DMS114 treated with DMSO at 0.1 percent for 48 hours (cell line): Measurements from ENCODE around the gene HOXB4.

Experiments
- DNase-seq: peaks from one replicate; lab custom pipeline; 2025; ENCODE audit not compliant: unreplicated experiment; lab: John Stamatoyannopoulos, UW

Gene HOXB4

DNA sequence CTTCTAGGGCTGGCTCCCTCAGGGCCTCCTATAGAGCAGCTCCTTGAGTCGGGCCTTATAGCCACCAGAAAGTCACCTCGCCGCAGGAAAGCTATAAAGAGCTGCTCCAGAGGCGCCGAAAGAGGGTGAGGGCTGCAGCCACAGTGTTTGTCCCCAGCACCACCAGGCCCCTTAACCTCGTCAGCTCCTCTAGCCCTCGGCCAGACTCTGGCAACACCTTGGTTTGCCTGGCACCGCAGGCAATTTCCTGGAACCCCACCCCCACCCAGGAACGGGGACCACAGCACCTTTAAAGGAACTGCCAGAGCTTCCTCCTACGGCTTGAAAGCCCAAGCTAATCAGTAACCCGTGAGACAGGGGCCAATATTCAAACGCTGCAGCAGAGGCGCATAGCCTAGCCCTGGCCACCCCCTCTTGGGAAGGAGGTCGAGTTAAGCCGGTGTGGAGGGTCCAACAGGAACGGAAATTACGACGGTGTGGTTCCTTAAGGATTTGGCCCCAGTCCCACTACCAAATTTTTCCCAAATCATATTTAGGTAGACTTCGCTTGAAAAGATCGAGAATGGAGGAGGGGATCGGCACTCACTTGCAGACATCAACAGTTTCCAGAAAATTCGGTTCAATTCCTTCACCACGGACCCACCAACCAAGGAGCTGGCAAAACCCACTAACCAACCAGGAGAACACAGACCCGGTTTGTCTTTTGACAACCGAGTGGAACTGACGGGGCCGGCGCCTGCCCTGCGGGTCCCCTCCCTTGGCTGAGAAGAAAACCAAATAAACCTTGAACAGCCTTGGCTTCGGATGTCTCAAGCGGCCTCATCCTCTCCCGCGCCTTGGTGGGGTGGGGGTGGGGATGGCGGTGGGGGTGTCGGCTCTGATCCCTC, 23.6 kb upstream of the HOXB4 start:
- DNase-seq: no peak

DNA sequence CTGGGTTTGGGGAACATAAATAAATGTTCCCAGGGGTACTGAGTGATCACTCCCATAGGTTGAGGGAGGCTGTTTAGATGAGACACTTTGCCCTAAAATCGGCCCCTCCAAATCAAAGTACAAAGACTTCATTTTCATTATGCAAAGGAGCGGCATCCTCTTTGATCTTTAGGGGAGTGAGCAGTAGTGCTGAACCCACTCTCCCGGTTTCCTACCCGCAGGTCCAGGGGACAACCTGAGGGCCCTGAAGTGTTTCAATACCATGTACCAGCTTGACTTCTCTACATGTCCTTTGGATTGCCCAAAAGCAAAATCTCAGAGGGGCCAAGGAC, 23.0 kb upstream of the HOXB4 start:
- no peak for DNase-seq

- no peak for DNase-seq
These were observed 22.3 kb upstream of the HOXB4 start for GRCh38 chr17:48600244-48601098.

- no peak for DNase-seq
These were observed 21.2 kb upstream of the HOXB4 start for GRCh38 chr17:48599354-48599753.

GRCh38 chr17:48598736-48599135, 20.6 kb upstream of the HOXB4 start:
- DNase-seq: no peak

DNA sequence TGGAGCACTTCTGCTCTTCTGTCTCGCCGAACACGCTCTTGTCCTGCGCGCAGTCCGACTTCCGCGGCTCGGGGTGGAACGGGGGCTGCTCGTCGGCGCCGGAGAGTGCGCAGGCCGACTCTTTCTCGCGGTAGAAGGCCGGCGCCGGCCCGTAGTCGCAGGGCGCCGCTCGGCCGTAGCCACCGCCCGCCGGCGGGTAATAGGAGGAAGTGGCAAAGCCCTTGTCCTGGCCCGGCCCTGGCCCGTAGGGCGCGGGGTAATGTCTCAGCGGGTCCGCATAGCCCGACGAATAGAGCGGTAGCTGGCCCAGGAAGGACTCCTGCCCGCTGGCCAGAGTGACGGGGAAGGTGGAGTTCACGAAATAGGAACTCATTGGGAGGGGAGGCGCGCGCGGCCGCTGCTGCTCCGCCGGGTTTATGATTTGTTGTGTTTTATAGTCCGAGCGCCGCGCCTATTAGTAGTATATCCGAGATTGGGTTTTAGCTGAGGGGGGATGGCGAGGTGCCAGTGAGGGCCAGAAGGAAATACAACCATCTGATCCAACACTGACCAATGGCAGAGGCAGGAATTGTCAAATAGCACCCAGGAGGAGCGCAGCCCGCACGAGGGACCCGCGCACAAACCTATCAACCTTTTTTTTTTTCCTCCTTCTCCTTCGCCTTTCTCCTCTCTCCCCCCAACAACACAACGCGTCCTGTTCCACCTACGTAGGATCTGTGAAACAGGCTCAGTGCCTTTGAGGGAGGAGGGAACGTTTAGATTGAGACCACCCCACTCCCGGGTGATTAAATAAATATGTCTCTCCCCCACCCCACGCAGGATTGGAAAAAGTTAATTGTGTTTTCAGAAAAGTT, 19.9 kb upstream of the HOXB4 start:
- peak; percentile 54 for DNase-seq

DNA sequence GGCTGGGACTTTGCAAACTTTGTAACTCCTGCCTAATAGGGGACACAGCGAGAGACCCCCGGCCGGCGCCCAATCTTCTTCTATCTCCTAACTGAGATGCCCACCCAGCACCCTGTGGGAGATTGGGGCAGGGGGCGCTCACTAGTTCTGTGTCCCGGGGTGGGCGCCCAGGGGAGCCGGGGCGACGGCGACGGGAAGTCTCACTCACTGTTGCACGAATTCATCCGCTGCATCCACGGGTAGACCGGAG, 19.3 kb upstream of the HOXB4 start:
- DNase-seq: no peak

DNA sequence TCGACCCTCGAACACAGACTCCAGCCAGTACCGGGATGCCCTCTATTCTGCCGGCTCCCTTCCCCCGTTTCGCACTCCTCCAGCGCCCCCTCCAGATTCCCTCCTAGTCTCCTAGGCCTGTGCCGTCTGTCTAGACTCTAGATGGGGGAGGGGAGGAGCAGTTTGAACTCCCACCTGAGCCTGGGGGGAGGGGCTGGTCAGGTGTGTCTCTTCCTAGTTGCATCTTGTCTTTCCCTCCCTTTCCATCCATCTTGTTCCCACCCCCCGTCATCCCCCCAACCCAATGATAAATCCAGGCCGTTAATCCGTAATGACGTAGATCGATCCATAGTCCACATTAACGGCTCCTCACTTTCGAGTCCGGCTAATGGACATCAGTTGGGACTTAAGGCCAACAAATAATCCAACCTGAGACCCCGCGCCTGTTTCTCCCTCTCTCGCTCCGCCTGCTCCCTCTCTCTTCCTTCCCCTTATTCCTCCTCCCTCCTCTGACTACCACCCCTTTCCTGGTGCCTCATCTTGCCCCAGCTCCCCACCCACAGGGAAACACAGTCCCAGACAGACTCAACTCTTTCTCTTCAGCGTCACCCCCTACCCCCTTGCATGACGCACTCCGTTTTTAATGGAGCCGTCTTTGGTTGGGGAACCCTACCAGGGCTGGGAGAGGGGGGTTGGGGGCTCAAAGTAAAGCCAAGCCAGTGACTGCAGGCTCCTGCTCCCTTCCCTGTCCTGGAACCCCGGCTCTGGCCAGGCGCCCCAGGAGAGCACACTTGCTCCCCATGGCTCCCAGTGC, 18.8 kb upstream of the HOXB4 start:
- no peak for DNase-seq

GRCh38 chr17:48596000-48596734, 18.0 kb upstream of the HOXB4 start:
- no peak for DNase-seq

GRCh38 chr17:48595278-48595999, 17.3 kb upstream of the HOXB4 start:
- DNase-seq: no peak

GRCh38 chr17:48594538-48595277, 16.6 kb upstream of the HOXB4 start:
- DNase-seq: no peak

DNA sequence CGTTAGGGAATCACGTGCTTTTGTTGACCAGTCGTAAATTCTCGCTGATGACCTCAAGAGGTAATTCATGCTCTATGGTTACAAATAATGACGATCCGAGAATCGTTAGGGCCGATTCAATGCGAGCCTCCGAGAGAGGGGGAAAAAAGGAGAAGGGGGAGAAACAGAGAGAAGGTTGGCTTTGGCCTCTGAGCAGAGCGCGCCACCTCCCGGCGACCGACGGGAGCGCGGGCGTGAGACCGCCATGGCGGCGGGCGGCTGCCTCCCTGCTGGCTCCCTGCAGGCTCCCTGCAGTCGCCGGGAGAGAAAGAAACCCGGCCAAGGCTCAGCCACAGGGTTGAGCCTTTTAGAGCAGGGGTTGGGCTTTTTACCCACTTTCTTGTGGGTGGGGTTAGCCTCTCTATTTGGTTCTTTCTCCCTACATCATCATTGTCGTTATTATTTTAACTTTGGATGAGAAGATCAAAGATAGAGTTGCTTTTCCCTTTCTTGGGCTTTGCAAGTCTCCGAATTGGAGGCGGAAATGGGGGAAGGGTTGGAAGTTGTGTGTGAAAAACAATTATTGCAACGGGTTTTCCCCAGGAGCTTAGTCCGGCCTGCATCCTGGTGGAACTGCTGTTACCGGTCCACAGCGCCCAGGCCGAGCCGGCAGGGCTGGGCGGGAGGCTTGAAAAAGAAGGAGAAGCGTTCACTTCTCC, 15.8 kb upstream of the HOXB4 start:
- DNase-seq: peak; percentile 63

DNA sequence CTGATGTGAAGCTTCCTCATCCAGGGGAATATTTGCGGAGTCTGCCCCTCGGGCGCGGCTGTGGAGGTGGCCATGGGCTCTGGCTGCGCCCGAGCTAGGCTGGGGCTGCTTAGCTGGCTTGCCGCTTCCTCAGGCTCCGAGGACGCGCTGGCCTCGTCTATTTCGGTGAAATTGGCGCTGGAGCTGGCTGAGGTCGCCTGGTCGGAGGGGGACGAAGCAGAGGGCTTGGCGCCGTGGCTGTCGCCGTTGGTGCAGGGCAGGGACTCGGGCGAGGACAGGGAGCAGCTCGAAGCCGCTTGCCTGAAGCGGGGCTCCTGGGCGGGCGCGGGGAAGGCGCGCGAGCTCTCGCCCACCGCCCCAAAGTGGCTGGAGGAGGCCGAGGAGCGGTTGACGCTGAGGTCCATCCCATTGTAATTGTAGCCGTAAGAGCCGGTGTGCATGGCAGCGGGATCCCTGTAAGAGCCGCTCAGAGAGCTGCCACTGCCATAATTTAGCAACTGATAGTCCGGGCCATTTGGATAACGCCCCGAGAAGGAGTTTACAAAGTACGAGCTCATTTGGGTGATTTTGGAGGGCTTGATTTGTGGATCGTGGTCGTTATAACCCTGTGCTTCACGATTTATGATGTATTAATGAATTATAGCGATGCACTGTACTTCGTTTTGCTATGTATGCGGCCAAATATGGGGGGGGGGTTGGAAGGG, 15.1 kb upstream of the HOXB4 start, which contains the start of gene HOXB5:
Gene HOXB5, minus strand, starts transcription at position 654 of the 704 bp plus-strand sequence. Its CDS starts 97 bp downstream, at position 557.
- DNase-seq: peak; percentile 45

- DNase-seq: no peak
These were observed 14.4 kb upstream of the HOXB4 start for GRCh38 chr17:48592577-48592976.

- DNase-seq: no peak
These were observed 13.9 kb upstream of the HOXB4 start for GRCh38 chr17:48592057-48592514.

DNA sequence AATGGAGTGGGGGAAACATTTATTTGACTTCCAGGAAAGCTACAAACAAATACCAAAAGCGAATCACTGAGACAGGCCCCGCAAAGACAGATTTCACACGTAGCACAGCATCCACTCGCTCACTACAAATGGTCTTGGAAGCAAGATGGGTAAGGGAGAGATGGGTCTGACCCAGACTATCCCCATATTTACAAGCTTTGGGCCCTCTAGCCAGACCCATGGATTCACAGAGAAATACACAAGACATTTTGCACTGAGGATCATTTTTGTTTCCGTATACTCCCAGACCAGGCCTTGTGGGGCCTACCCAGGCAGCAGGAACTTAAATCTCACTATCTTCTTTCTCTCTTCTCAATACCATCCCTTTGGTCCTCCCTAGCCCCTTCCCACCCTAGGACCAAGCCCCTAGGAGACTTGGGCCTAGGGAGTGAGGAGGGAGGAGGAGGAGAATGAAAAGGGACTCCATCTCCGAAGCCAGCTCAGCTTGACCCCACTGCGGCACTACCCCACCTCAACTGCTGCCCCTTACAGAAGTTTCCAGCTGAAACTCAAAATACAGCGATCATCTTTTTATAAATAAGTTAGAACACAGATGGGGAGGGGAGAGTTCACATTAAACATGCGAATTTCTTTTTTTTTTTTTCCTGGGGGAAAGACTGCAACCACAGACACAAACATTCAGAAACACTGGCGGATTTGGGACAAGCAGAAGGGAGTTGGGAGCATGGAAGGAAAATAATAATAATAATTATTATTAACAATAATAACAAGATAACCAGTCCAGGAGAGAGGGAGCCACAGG, 13.3 kb upstream of the HOXB4 start:
- no peak for DNase-seq
